Stomach (tissue), 4 donors: ENCODE results near the gene LBX1.

Source experiments
- POLR2A ChIP-seq, 4 donors: fragments of 450-650 bp; IDR thresholded peaks; one replicate each; pipeline ENCODE4 v1.6.1; 2016; ENCODE audit warnings: antibody characterized with exemption in 4 of 4, control low read depth in 2 of 4, mild to moderate bottlenecking in 1 of 4, moderate library complexity in 1 of 4
- TF ChIP-seq, protein P1 (sequence below), 7 experiments: fragments of 450-650 bp in 4 of 7; fragments of 200-600 bp in 3 of 7; sonication (generic) in 3 of 7; IDR thresholded peaks; one replicate each; pipeline ENCODE4 v1.5.1; 2016 to 2019; ENCODE audit warnings: antibody characterized with exemption in 7 of 7, control low read depth in 2 of 7, mild to moderate bottlenecking in 1 of 7

DNA sequence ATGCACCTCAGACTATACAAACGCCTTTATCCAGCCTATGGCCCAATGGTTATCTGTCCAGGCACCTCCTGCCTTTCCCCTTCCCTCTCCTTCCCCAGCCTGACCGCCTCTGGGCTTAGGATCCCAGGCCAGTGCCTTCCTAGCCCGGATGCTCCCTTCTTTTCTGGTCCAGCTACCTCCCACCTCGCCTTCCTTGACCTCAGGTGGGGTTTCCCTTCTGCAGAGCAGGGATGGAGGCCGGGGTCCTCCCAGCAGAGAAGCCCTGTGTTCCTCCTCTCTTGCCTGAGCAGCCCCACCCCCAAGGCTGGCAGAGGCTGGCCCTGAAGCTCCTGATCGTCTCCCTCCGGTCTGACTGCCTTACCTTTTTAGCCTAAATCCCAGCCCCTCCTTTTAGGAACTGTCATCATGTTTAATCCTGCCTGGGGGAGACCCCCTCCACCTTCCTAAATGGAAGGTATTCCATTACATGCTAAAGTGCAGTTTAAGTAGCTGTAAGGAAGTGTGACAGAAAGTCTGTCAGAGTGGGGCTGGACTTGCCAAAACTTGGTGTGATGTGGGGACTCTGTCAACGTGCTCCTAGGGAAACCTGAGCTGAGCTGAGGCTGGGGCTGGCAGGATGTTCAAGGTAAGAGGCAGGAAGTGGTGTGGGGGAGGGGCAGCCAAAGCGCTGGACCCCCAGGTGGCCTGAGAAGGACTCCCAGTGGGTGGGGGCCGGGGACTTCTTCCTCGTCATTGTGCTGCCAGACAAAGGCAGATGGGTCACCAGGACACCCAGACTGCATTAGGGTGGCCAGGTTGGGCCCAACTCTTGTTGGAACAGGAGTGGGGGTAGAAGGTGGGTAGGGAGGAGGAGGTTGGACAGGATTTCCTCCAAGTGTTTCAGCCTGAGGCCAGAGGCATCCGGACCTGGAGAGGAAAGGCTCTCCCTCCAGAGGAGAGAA, 39.5 kb downstream of the LBX1 start:
- TF ChIP-seq, protein P1, sequence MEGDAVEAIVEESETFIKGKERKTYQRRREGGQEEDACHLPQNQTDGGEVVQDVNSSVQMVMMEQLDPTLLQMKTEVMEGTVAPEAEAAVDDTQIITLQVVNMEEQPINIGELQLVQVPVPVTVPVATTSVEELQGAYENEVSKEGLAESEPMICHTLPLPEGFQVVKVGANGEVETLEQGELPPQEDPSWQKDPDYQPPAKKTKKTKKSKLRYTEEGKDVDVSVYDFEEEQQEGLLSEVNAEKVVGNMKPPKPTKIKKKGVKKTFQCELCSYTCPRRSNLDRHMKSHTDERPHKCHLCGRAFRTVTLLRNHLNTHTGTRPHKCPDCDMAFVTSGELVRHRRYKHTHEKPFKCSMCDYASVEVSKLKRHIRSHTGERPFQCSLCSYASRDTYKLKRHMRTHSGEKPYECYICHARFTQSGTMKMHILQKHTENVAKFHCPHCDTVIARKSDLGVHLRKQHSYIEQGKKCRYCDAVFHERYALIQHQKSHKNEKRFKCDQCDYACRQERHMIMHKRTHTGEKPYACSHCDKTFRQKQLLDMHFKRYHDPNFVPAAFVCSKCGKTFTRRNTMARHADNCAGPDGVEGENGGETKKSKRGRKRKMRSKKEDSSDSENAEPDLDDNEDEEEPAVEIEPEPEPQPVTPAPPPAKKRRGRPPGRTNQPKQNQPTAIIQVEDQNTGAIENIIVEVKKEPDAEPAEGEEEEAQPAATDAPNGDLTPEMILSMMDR (IDR thresholded peaks at IDR 0.05) = no peak
- TF ChIP-seq POLR2A (IDR thresholded peaks at IDR 0.05) = no peak
